ENCODE measurements around the gene SNX22.

SNX22 gene

DNA sequence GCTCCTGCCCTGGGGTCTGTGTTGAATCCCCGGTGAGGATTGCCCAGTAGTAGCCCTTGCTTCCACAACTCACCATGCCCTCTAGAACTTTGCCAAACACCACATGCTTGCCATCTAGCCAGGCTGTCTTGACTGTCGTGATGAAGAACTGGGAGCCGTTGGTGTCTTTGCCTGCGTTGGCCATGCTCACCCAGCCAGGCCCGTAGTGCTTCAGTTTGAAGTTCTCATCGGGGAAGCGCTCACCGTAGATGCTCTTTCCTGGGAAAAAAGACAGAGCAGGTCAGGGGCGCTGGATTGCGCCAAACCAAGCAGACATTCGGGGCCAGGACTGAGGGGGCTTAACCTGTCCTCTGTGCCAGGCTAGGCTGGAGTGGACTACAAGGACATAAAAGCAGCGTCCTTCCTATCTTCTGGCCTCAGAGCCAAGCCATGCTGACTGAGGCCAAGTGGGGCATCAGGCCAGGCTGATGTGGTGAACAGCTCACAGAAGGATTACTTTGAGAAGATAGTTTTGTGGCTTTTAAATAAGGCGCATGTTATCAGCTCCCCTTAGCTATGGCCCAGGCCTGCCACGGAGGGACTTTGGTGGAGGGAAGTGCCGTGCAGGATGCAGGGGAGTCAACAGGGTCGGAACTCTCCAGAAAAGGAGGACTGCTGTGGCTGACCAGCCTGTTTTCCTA is 5.3 kb downstream of the SNX22 start:
- DNase-seq (ENCODE audit: low read depth): no peak

DNA sequence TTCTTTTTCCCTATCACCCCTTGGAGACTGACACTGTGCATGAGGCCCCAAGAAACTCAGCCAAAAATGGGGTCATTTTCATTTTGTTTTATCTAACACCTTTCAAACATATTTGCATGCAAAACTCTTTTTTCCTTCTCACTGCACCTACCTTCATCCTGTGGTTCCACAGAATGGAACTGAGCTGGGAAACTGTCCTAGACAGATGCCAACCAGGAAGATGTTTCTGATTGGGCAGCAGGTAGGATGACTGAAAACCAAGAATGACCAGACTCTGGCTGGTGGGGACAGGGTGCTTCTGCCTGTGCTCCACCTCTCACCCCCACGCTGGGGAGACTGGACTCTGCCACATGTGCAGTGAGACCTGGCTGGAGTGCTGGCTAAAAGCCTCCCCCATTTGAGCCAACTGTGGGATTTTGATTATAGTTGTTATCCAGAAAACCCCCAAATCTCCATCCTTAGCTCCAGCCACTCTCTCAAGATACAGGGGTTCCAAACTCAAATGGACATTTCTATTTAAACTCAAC is 6.1 kb downstream of the SNX22 start:
- DNase-seq (ENCODE audit: low read depth): no peak

DNA sequence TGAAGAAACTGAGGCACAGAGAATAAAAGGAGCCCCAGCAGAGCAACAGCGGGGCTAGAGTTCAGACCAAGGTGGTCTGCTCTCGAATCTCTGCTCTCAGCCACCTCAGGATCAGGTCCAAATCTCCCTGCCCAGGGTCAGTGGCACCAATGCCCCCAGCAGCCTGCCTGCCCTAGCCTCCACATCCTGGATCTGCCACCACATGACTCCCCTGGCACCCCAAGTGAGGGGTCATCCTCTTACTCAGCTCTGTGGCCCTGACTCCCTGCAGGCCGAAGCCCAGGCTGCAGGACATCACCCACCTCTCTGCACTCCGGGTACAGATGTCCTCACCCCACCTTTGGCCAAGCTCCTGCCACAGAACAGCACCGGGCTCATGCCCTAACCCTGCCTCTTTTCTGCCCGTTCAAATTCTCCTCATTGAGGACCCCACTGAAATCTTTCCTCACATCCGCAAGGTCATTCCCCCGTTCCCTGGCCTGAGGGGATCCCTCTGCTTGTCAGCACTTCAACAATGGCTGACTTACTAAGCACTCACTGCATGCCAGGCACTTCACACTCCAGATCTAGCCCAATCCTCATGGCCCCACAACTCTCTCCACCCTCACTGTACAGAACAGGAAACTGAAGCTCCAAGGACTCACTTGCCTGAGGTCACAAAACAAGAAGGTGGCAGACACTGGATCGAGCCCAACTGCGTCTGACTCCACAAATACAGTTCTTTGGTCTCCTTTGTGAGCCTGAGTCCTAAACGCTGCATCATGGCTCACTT is 7.0 kb downstream of the SNX22 start:
- no peak for DNase-seq (ENCODE audit: low read depth)

DNA sequence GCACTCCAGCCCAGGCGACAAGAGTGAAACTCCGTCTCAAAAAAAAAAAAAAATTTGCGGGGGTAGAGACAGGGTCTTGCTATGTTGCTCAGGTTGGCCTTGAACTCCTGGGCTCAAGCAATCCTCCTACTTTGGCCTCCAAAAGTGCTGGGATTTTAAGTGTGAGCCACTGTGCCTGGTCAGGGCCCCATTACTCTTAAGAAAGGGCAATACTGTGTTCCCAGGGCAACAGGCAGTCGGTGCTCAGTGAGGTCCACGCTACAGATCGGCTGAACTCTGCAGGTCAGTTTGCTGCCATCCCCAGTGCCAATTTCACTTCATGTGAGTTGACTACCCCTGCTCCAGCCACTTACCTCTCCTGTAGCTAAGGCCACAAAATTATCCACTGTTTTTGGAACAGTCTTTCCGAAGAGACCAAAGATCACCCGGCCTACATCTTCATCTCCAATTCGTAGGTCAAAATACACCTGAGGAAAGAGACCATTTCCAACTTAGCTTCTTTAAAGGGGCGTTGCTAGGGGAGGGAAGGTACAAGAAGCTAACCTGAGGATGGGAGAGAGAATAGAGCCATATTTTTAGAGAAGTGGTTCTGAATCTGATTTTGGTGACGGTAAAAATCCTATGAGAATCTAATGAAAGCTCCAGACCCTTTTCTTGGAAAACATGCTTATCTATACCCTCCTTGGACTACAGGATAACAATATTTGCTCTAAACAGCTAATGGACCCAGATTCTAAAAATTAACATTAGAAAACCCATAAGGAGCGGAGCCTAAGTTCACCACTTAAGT is 10.4 kb downstream of the SNX22 start:
- no peak for DNase-seq (ENCODE audit: low read depth)

DNA sequence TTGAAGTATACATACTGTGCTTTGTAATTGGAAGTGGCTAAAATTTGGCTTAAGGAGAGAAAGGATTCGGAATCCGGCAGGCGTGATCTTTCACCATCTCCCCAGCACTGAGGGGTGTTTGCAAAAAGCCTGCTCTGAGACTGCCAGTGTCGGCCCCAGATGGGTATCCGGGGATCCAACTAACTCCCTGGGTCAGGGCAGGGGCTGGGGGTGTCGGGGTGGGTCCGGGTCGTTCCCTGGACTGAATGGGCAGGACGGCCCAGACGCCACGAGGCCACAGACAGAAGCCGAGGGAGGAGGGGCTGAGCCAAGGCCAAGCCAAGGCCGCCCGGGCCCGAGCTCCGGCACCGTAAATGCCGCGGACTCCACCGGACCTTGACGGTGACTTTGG is 10.9 kb downstream of the SNX22 start:
- DNase-seq (ENCODE audit: low read depth): no peak

DNA sequence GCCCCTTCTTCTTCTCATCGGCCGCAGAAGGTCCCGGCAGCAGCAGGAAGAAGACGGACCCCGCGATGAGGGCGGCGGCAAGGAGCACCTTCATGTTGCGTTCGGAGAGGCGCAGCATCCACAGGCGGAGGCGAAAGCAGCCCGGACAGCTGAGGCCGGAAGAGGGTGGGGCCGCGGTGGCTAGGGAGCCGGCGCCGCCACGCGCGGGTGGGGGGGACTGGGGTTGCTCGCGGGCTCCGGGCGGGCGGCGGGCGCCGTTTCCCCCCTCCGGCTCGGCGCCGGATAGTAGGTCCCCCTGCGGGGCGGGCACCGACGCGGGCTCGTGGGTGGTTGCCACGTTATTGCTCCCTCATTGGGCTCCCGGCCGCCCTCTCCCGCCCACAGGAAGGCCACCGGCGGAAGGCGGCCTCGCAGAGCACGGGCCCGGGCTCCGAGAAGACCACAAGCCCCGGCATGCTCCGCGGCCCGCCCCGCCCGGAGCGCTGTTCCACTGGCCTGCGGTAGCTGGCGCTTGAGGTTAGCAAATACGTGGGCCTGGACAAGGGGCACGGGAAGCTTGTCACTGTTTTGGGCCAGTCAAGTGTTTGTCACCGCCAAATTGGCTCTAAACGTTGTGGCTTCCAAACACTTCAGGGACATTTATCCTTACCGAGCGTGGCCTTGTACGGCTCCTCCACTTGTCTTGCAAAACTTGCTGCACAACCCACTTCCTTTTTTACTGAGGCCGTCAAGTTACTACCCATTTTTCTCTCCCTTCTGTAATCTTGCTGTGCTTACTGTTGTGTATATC is 11.5 kb downstream of the SNX22 start, which contains the start of gene PPIB:
Gene PPIB (minus strand): TSS at position 154 of the 790 bp plus-strand sequence. CDS start 36 bp downstream, at position 118.
- peak; percentile 92 for DNase-seq (ENCODE audit: low read depth)

DNA sequence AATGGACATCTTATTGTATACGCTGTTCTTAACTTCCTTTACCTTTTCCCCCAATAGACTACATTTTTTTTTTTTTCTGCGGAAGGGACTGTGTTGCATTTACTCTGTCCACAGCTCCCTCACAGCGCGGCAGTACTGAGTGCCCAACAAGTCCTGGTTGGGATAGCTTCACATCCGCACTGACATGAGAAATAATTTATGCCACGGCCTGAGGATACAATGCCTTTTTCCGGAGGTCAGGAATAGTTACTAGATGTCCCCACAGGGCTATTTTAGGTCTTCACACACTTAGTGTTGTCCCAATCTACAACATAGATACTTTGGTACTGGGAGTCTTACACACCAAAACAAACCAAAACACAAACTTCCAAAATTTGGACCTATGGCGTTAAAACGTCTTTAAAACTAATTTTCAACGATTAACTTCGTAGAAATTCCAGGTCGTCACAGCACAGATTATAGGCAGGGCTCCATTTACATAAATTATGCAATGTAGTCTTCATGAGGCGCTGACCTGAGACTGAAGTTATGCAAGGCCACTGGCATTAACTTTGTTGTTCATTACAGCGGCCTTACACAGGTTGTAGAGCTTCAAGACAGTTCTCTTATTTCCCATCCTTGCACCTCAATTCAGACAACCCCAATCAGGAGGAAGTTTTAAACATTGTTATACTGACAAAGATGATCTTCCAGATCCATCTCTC is 12.3 kb downstream of the SNX22 start:
- DNase-seq (ENCODE audit: low read depth): no peak

DNA sequence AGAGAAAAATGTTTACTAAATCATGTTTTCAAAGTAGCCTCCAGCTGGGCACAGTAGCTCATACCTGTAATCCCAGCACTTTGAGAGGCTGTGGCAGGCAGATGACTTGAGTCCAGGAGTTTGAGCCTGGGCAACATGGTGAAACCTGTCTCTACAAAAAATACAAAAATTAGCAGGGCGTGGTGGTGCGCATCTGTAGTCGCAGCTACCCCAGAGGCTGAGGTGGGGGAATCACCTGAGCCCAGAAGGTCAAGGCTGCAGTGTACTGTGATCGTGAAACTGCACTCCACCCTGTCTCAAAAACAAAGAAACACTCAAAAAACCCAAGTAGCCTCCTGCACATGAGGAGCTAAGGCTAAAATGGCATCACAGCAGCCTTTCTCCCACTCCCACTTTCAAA is 12.9 kb downstream of the SNX22 start:
- no peak for DNase-seq (ENCODE audit: low read depth)

DNA sequence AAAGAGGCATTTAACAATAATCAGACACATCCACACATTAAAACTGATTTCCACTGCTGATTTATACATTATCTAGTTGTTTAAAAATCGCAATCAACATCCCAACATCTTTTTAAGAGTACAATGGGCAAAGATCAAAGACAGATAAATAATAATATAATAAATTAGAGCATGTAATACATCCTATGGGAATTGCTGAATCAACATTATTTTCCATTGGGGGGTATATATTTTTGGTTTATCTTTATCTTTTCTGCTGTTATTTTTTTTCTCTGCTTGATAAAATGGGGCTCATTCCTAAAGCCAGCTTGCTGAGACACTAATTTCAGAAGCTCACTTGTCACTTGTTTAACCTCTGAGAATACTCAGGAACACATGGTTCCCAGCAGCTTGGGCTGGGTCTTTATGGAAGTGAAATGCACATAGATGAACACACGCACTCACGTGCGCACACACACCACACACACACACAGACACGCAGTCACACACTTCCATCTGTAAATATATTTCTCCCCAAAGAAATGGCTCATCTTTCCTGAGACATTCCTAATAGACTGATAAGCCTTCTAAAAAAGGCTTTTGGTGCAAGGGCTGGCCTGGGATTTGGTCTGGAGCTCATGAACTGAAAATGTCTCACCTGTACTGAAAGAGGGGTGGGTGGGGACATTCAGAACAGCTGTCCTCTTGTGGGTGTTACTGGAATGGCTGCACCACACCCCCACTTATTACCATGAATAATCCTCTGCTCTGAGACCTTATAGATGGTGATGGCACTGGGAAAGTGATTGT is 14.8 kb downstream of the SNX22 start:
- DNase-seq (ENCODE audit: low read depth): no peak

DNA sequence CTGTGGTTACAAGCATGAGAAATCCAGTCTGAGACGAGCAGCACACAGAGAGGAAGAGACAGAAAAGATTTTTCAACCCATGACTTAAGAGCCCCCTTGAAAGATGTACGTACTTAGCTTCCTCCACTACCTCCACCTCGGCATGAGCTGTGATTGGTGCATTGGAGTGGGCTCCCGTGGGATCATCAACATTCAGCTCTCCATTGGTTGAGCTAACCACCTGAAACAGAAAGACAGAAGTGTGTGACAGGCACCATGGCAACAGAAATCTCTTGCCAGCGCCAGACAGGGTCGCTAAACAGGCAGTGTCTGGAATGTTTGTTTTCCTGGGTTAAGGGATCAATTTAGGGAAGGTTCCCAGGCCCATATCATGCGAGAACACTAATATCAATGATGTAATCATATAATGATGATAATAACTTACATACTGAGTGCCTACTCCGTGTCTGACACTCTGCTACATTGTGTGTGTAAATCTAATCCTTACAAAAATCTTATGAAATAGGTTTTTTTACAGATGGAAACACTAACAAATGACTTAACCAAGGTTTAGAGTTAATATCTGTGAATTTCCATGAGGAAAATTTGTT is 28.8 kb downstream of the SNX22 start:
- DNase-seq (ENCODE audit: low read depth): no peak

DNA sequence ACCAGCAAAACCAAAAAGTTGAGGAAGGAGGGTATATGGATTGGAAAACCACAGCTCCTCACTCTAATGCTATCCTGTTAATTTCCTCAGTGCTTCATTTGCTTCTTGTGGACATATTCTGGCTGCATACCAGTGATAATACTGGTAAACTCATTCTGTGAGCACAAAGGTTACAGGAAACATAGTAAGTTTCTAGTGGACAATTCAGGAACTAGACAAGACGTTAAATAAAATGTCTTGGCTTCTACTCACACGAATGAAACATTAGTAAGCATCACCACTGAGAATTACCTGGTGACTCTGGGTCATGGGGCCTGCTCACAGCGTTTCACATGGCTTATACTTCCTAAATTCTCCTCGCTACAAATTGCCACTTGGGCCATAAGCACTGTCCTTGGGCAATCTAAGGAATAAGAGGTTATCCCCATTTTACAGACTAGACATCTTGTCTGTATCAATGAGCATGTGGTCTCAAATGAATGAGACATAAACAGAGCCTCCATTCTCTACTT is 31.4 kb downstream of the SNX22 start:
- no peak for DNase-seq (ENCODE audit: low read depth)

DNA sequence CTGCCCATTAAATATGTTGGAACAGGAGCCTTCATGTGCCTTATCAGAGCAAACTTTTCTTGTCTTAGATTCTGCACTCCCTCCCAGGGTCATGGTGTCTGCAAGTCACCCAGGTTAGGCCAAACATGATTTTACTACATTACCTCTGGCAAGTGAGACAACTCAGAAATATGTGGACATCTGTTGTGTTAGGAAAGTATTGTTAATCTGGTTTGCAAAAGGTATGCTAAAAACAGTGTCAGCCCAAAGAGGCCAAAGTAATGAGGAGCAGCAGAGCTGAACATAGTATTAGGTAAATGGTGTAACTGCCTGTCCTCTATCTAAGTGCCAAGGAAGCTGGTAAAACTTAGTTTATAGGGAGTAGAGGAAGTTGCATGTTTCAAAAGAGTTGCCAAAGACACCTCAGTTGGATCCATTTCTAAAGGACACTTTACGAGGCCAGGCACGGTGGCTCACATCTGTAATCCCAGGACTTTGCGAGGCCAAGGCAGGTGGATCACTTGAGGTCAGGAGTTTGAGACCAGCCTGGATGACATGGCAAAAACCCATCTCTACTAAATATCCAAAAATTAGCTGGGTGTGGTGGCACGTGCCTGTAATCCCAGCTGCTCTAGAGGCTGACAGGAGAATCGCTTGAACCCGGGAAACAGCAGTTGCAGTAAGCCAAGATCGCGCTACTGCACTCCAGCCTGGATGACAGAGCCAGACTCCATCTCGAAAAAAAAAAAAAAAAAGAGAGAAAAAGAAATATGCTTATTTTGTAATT is 33.8 kb downstream of the SNX22 start:
- DNase-seq (ENCODE audit: low read depth): no peak

DNA sequence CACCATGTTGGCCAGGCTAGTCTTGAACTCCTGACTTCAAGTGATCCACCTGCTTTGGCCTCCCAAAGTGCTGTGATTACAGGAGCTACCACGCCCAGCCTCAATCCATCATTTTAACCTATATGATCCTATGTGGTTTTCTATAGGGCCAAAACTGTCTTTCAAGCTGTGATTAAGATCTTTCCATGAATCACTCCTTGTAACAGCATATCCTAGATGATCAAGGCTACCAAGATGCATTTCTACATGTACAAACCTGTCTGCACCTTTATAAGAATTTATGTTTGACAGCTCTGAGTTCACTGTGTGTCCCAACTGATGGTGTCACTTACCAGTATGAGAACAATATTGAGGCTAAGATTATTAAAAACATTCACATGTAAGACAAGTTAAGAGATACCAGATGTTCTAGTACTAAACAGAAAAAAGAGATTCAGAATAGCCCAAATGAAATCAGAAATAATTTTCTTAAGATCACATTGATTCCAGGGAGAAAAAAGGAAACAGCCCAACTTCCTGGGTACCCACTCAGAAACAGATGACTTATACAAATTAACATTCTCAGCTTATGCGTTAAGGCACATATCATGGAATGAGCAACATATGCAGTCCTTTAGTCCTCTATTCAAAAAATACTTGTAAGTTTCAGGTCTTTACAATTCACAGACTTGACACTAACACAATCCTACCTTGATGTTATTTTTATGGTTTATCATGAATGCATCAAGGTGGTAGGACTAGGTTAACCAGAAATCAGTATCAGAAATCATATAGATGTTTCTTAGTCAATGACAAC is 36.1 kb downstream of the SNX22 start:
- no peak for DNase-seq (ENCODE audit: low read depth)

DNA sequence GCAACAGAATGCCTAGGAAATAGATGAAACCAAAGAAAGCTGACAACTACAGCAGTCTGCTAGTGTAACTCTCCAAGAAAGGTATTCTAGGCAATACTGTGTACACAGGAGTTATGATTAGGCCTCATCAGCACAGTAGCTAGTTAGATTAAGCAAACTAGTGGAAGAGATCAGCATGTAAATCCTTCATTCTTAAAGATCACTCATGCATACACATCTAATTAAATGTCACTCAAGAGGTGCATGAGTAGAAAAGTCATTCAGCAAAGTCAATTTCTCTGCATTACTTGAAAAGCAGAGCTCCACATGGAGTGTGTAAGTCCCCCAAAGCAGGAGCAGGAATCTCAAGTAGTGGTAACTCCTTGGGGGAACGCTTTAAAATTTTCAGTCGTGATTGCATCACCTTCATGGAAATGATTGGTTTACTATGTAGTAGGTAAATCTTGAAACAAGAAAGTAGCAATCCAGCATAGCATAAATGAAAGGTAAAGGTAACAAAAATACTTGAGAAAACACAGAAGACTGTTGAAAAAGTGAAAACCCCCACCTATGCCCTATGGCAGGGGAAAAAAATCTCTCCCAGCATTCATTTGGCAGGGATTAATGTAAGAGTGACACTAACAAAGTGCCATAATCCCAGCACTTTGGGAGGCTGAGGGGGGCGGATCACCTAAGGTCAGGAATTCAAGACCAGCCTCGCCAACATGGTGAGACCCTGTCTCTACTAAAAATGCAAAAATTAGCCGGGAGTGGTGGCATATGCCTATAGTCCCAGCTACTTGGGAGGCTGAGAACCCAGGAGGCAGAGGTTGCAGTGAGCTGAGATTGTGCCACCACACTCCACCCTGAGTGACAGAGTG is 40.7 kb downstream of the SNX22 start:
- DNase-seq (ENCODE audit: low read depth): no peak

DNA sequence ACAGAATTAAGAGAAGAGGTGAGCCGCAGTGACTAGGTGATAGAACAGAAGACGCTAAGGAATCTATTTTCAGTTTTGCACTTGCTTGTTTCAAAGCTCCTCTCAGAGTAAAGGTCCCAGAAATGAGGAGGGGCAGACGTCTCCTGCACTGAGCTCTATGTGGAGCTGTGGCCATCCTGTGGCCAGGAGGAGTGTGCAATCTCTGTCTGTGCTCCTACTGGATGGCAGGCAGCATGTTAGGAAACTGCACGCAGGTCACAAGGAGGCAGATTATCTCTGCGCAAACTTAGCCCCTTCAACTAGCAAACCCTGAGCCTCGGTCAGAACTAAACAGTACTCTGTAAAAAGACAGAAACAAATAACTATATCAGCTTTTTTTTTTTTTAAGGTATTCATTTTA is 42.4 kb downstream of the SNX22 start:
- no peak for DNase-seq (ENCODE audit: low read depth)

DNA sequence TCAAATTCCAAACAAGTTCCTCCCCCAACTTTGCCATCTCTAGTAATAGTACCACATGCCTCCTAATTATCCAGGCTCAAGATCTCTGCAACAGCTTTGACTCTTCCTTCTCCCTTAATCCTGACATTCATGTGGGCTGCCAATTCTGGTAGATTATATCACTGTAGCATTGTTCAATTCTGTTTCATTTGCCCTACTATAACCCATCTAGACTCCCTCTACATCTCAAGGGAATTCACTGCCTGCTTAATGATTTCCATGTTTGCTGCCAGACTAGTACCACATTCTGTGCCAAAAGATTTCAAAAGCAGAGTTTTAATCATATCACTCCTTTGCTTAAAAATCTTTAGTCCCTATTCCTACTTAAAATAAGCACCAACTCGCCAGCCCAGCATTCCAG is 45.9 kb downstream of the SNX22 start:
- DNase-seq (ENCODE audit: low read depth): no peak

DNA sequence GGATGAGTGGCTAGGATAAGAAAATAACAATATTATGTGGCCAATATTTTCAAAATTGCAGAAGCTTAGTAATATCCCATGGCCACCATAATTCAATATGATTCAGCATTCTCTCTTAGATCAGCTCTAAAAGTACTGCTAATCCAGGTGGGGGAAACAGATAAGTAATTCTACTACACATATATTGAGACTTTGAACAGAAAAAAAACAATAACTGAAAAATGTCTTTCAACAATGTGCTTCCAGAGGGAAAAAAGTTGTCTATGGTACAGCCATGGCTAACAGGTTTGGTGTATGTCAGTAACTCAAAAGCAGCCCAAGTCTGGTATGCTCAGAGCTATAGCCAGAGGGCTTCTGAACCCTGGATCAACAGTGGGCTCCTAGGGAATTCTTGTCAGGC is 53.7 kb downstream of the SNX22 start:
- no peak for DNase-seq (ENCODE audit: low read depth)

All from T follicular helper cell (primary cell).